ENCODE measurements around the gene AKIP1. TPM values are rescaled to one million over a fixed set of nuclear protein-coding genes. Genes with fewer than 3 reads are reported as not detected.

AKIP1 gene
- total and polyA plus RNA-seq, 10 of the 15 experiments (the other 5 are each of a cell fraction or from before 2014, with no cell fraction given) = 5.1 to 38.9 (median 30.5) TPM

GRCh38 chr11:8873741-8874405, 37.1 kb upstream of the AKIP1 start:
- SMC1A ChIA-PET (ENCODE audit: uncharacterized antibody, unreplicated experiment) = interaction anchor here (1.8 kb wide), 1 partner anchor 9 kb away, joined by 7 read pairs; no protein-coding TSS in a partner anchor
- Histone ChIP-seq H3K4me3 (no peak overlapping the region), H3K36me3 (ENCODE audit: control insufficient read depth in 2 of 2, insufficient read depth in 2 of 2, low read length in 1 of 2) (no peaks in the 10 kb centered on the region), H3K9me3 (replicated peaks; ENCODE audit: control insufficient read depth, insufficient read depth, low read length) (no peaks in the 10 kb centered on the region), H3K9ac (ENCODE audit: control insufficient read depth, insufficient read depth, low read length) (no peak overlapping the region), H3K4me1 (ENCODE audit: control insufficient read depth, insufficient read depth, low read length) (no peaks in the 10 kb centered on the region), H4K20me1 (ENCODE audit: control insufficient read depth, insufficient read depth) (no peaks in the 10 kb centered on the region), H3K27me3 (replicated peaks in 1 of 2; ENCODE audit: control insufficient read depth in 2 of 2, insufficient read depth in 2 of 2, low read length in 1 of 2) (peaks cover 3 to 8% of the 10 kb centered on the region in 2 experiments; a peak in 1 of 4 replicates), H3K79me2 (ENCODE audit: control insufficient read depth, insufficient read depth, low read length) (no peaks in the 10 kb centered on the region), H2AFZ (ENCODE audit: control insufficient read depth, low read depth, low read length) (no peak overlapping the region), H3K27ac (ENCODE audit: control insufficient read depth, insufficient read depth) (no peak overlapping the region), H3K4me2 (ENCODE audit: control insufficient read depth, insufficient read depth) (no peak overlapping the region)
- POLR2A ChIA-PET = interaction anchor here (1.2 kb wide), 1 partner anchor 9 kb away, joined by 4 read pairs; no protein-coding TSS in a partner anchor
- no peak for DNase-seq (ENCODE audit: low read depth, low spot score)
- in situ Hi-C loops (cut with MboI) (no loop called here), intact Hi-C loops (cut with micrococcal nuclease; ENCODE audit: unreplicated experiment) (no loop called here)
- RAD21 ChIA-PET (ENCODE audit: unreplicated experiment) = interaction anchor here (0.9 to 1.0 kb wide), 2 partner anchors 38 to 86 kb away, joined by 3 to 5 read pairs; no protein-coding TSS in a partner anchor
- no peak for ATAC-seq
- CTCF ChIA-PET = interaction anchor here (0.5 to 2.0 kb wide), 2 partner anchors 11 to 829 kb away, joined by 3 to 6 read pairs; no protein-coding TSS in a partner anchor
- no TSS peak for BruUV-seq (replicated peaks)
- TF ChIP-seq POLR2A (IDR thresholded peaks at IDR 0.05; ENCODE audit: low read depth, low read length) (no peak), SMAD1 (IDR thresholded peaks at IDR 0.05; ENCODE audit: low read depth, partially characterized antibody) (no peak), TAF1 (IDR thresholded peaks at IDR 0.05; ENCODE audit: borderline replicate concordance, low read depth, low read length) (no peak), ASH2L (IDR thresholded peaks at IDR 0.05; ENCODE audit: borderline replicate concordance, low read depth) (no peak), CEBPB (IDR thresholded peaks at IDR 0.05; ENCODE audit: borderline replicate concordance in 1 of 2, low read depth in 2 of 2, low read length in 2 of 2) (no peak), GATAD2B (conservative IDR thresholded peaks at IDR 0.05; ENCODE audit: low read depth) (no peak), SIN3A (IDR thresholded peaks at IDR 0.05; ENCODE audit: low read depth, low read length) (no peak), BCL3 (IDR thresholded peaks at IDR 0.05; ENCODE audit: borderline replicate concordance, insufficient read depth, low read depth, low read length, poor library complexity, severe bottlenecking) (no peak), EP300 (IDR thresholded peaks at IDR 0.05; ENCODE audit: borderline replicate concordance in 1 of 2, control insufficient read depth in 1 of 2, low read depth in 2 of 2, low read length in 2 of 2) (no peak)
- 37% methylated on average over 6 of the region's 6 CpGs for WGBS (ENCODE audit: insufficient coverage, insufficient replicate concordance, low lambda C conversion rate, missing lambda C conversion rate)
- no peak for FAIRE-seq
